HG03135 (cell line): ENCODE measurements around the gene PTPN1.
"Not testable (repeated sequence)": the region's sequence is repeated elsewhere in the genome, so short reads cannot be mapped to it uniquely, and the experiment has no call there.

Source experiments
- ATAC-seq: cut with Tn5 transposase; IDR thresholded peaks from one replicate; pipeline ENCODE4 v1.9.1; 2021; ENCODE audit warnings: mild to moderate bottlenecking, moderate library complexity; ENCODE audit not compliant: unreplicated experiment

Gene PTPN1

GRCh38 chr20:50602432-50603088 is 92.4 kb downstream of the PTPN1 start:
- no peak for ATAC-seq

GRCh38 chr20:50604451-50604850 is 94.3 kb downstream of the PTPN1 start:
- ATAC-seq, result no peak

GRCh38 chr20:50605136-50605535 is 95.0 kb downstream of the PTPN1 start:
- no peak for ATAC-seq

- no peak for ATAC-seq
These were observed 97.3 kb downstream of the PTPN1 start for GRCh38 chr20:50607436-50607835.

- ATAC-seq, result no peak
These were observed 97.9 kb downstream of the PTPN1 start for GRCh38 chr20:50607850-50608749.

GRCh38 chr20:50608750-50609104 is 98.5 kb downstream of the PTPN1 start:
- no peak for ATAC-seq

GRCh38 chr20:50609438-50609989 is 99.3 kb downstream of the PTPN1 start:
- ATAC-seq, result no peak

- ATAC-seq, result no peak
These were observed 100.1 kb downstream of the PTPN1 start for GRCh38 chr20:50610212-50610718.

- no peak for ATAC-seq
These were observed 101.1 kb downstream of the PTPN1 start for GRCh38 chr20:50611128-50611810.

- ATAC-seq, result no peak
These were observed 103.4 kb downstream of the PTPN1 start for GRCh38 chr20:50613438-50614169.

GRCh38 chr20:50615407-50615806 is 105.2 kb downstream of the PTPN1 start:
- ATAC-seq, result no peak

GRCh38 chr20:50617022-50617421 is 106.8 kb downstream of the PTPN1 start:
- no peak for ATAC-seq

- ATAC-seq, result no peak
These were observed 108.4 kb downstream of the PTPN1 start for GRCh38 chr20:50618537-50618936.

- ATAC-seq, result not testable (repeated sequence)
These were observed 110.3 kb downstream of the PTPN1 start for GRCh38 chr20:50620459-50620858.

GRCh38 chr20:50621068-50621665 is 111.0 kb downstream of the PTPN1 start:
- ATAC-seq, result no peak

- no peak for ATAC-seq
These were observed 114.3 kb downstream of the PTPN1 start for GRCh38 chr20:50624351-50625016.

- ATAC-seq, result no peak
These were observed 115.9 kb downstream of the PTPN1 start for GRCh38 chr20:50625986-50626677.

- ATAC-seq, result no peak
These were observed 117.6 kb downstream of the PTPN1 start for GRCh38 chr20:50627747-50628146.

- no peak for ATAC-seq
These were observed 118.1 kb downstream of the PTPN1 start for GRCh38 chr20:50628332-50628731.
